HepG2 (cell line): ENCODE results near the gene SUSD2. TPM values are rescaled to one million over a fixed set of nuclear protein-coding genes. Genes with fewer than 3 reads are reported as not detected.

ENCODE experiments used
- ATAC-seq: fragments of 200-7000 bp; cut with Tn5 transposase; 3 replicates; pipeline ENCODE4 v1.9.1; 2020; ENCODE audit warnings: mild to moderate bottlenecking, moderate library complexity
- BruUV-seq: library from RNA; stranded (reverse); fragments of 400-500 nt; replicated peaks from 2 replicates; lab custom pipeline; 2021; lab: Mats Ljungman, UMichigan
- CTCF ChIA-PET: fragments of 300-600 bp; formaldehyde crosslinking; extraction: SDS; loops from one replicate; lab custom pipeline; 2021; ENCODE audit warnings: low total read pairs, inconsistent platforms, low intra/inter-chr PET ratio; lab: Yijun Ruan, JAX
- POLR2A ChIA-PET: fragments of 350-600 bp; sonication (Branson Sonifier 250); formaldehyde crosslinking; loops from one replicate; lab custom pipeline; 2020; ENCODE audit warnings: antibody characterized with exemption, inconsistent platforms; lab: Yijun Ruan, JAX
- DNase-seq: peaks from one replicate; pipeline ENCODE4 v3.0.0-alpha.2; 2015; ENCODE audit warnings: low spot score
- FAIRE-seq: peaks from 3 replicates; lab custom pipeline; 2011; peaks lifted over from hg19 to GRCh38; lab: Jason Lieb, UNC
- H2AFZ ChIP-seq: one replicate; pipeline ENCODE4 v1.6.1; 2011; ENCODE audit warnings: low read length, inconsistent platforms
- H3K27ac ChIP-seq: fragments of 300-600 bp; 3 replicates; pipeline ENCODE4 v1.8.0; 2011; ENCODE audit warnings: mixed run types, mild to moderate bottlenecking, mixed read lengths, low read length, inconsistent platforms; ENCODE audit not compliant: insufficient read depth; ENCODE audit errors: extremely low read length
- H3K27me3 ChIP-seq, 2 experiments: fragments of 200-600 bp in 1 of 2; 2 replicates in 1 of 2; 3 replicates in 1 of 2; pipeline versions ENCODE4 v1.6.0 to v1.8.0; 2011; ENCODE audit warnings: low read length in 2 of 2, mild to moderate bottlenecking in 2 of 2, moderate library complexity in 2 of 2, inconsistent platforms in 1 of 2; ENCODE audit not compliant: insufficient read depth in 2 of 2, control insufficient read depth in 1 of 2
- H3K36me3 ChIP-seq, 2 experiments: fragments of 200-600 bp in 1 of 2; replicated peaks in 1 of 2; 2 replicates in 1 of 2; 3 replicates in 1 of 2; pipeline versions ENCODE4 v1.5.1 to v1.8.0; 2011; ENCODE audit warnings: low read length in 2 of 2, inconsistent platforms in 1 of 2; ENCODE audit not compliant: insufficient read depth in 2 of 2, control insufficient read depth in 1 of 2
- H3K4me1 ChIP-seq: 2 replicates; pipeline ENCODE4 v1.5.1; 2012; ENCODE audit warnings: low read length, inconsistent platforms; ENCODE audit not compliant: insufficient read depth
- H3K4me2 ChIP-seq: 2 replicates; pipeline ENCODE4 v1.6.0; 2011; ENCODE audit warnings: low read depth, low read length, inconsistent platforms
- H3K4me3 ChIP-seq, 3 experiments: fragments of 200-600 bp in 1 of 3; sonication (generic), shearing (Covaris generic) in 1 of 3; replicated peaks in 1 of 3; 2 replicates each; pipeline ENCODE4 v1.5.1; 2011 to 2016; ENCODE audit warnings: low read length in 3 of 3, inconsistent platforms in 2 of 3, low read depth in 2 of 3, mild to moderate bottlenecking in 2 of 3, control low read depth in 1 of 3, mixed read lengths in 1 of 3; ENCODE audit not compliant: insufficient read depth in 1 of 3
- H3K79me2 ChIP-seq: one replicate; pipeline ENCODE4 v1.6.1; 2011; ENCODE audit warnings: low read length, inconsistent platforms; ENCODE audit not compliant: insufficient read depth
- H3K9ac ChIP-seq: 2 replicates; pipeline ENCODE4 v1.6.0; 2011; ENCODE audit warnings: mild to moderate bottlenecking, low read depth, low read length, inconsistent platforms; ENCODE audit not compliant: insufficient read depth
- H3K9me3 ChIP-seq: 2 replicates; pipeline ENCODE4 v1.5.1; 2012; ENCODE audit warnings: mild to moderate bottlenecking, low read length
- H4K20me1 ChIP-seq: 2 replicates; pipeline ENCODE4 v1.6.0; 2011; ENCODE audit warnings: inconsistent platforms, mild to moderate bottlenecking, low read length, moderate library complexity; ENCODE audit not compliant: insufficient read depth
- AGO2 ChIP-seq: fragments of 200-400 bp; formaldehyde crosslinking; optimal IDR thresholded peaks from 2 replicates; pipeline ENCODE3; 2017; ENCODE audit warnings: mild to moderate bottlenecking, low read depth, low read length, moderate library complexity
- FOXA3 ChIP-seq: IDR thresholded peaks from 2 replicates; pipeline ENCODE4 v1.6.1; 2016; ENCODE audit warnings: missing genetic modification reagents, missing compliant biosample characterization
- HNRNPLL ChIP-seq: fragments of 200-400 bp; formaldehyde crosslinking; IDR thresholded peaks from 2 replicates; pipeline ENCODE4 v1.6.1; 2017; ENCODE audit warnings: mild to moderate bottlenecking, low read depth, low read length; ENCODE audit not compliant: poor library complexity, severe bottlenecking
- HNRNPUL1 ChIP-seq: fragments of 200-400 bp; formaldehyde crosslinking; IDR thresholded peaks from 2 replicates; pipeline ENCODE4 v1.6.1; 2017; ENCODE audit warnings: low read depth, mild to moderate bottlenecking, low read length, moderate library complexity
- KLF15 ChIP-seq: sonication (generic); formaldehyde crosslinking; IDR thresholded peaks from 2 replicates; pipeline ENCODE4 v1.8.1; 2023; ENCODE audit warnings: borderline replicate concordance, mild to moderate bottlenecking, inconsistent platforms, missing genetic modification reagents, mixed read lengths
- MXI1 ChIP-seq: IDR thresholded peaks from 3 replicates; pipeline ENCODE4 v1.6.1; 2012; ENCODE audit warnings: low read depth, low read length, inconsistent platforms, borderline replicate concordance
- ZFX ChIP-seq: sonication (generic); formaldehyde crosslinking; IDR thresholded peaks from 2 replicates; pipeline ENCODE4 v1.4.0; 2020; ENCODE audit warnings: mild to moderate bottlenecking, low read depth, missing genetic modification reagents, moderate library complexity
- ZNF33A ChIP-seq: sonication (generic); formaldehyde crosslinking; IDR thresholded peaks from 2 replicates; pipeline ENCODE4 v1.5.1; 2020; ENCODE audit warnings: missing genetic modification reagents, mild to moderate bottlenecking, moderate library complexity, borderline replicate concordance
- ZNF569 ChIP-seq: sonication (generic); formaldehyde crosslinking; IDR thresholded peaks from 2 replicates; pipeline ENCODE4 v1.5.0; 2020; ENCODE audit warnings: mild to moderate bottlenecking, missing genetic modification reagents, moderate library complexity, borderline replicate concordance
- ZNF598 ChIP-seq: sonication (generic); formaldehyde crosslinking; IDR thresholded peaks from 2 replicates; pipeline ENCODE4 v1.5.1; 2020; ENCODE audit warnings: mild to moderate bottlenecking, missing genetic modification reagents, borderline replicate concordance
- ZNF75D ChIP-seq: sonication (generic); formaldehyde crosslinking; IDR thresholded peaks from 2 replicates; pipeline ENCODE4 v1.8.1; 2023; ENCODE audit warnings: missing genetic modification reagents, mild to moderate bottlenecking, borderline replicate concordance
- WGBS: methylation state at CpG from one replicate; pipeline ENCODE4 v1.1.6; 2017; ENCODE audit warnings: low lambda C conversion rate; 5-methylcytosine and 5-hydroxymethylcytosine counted together
- in situ Hi-C: cut with HindIII; loops from 2 replicates; pipeline ENCODE4 v1.10.0; 2017; ENCODE audit warnings: low pct_unique_long_range_greater_than_20kb; ENCODE audit not compliant: extremely low pct_ligation_motif_present
- intact Hi-C: fragments of 100-400 bp; cut with micrococcal nuclease; formaldehyde crosslinking; loops from one replicate; pipeline ENCODE4 v1.10.0; 2022; ENCODE audit not compliant: unreplicated experiment
- polyA plus RNA-seq, 8 experiments: library from polyadenylated mRNA; depleted of rRNA in 3 of 8; stranded (reverse) in 7 of 8; unstranded in 1 of 8; fragments of >200 nt; fragmentation: Illumina TruSeq in 4 of 8; extraction: Trizol in 4 of 8; gene quantifications; 2 replicates each; pipeline versions ENCODE4 v1.2.1 to v1.2.3, GENCODE V29; 2011 to 2016; ENCODE audit warnings: low read depth in 4 of 8, missing spikeins in 1 of 8, mixed read lengths in 1 of 8; ENCODE audit not compliant: insufficient read depth in 1 of 8
- total RNA-seq, 5 experiments: library from RNA; depleted of rRNA; stranded (reverse); fragments of >200 nt; fragmentation: Illumina TruSeq; extraction: Trizol; gene quantifications; 2 replicates each; pipeline ENCODE4 v1.2.3, GENCODE V29; 2016; ENCODE audit warnings: low read depth in 1 of 5
- TF ChIP-seq, protein P1 (sequence below): sonication (generic); formaldehyde crosslinking; conservative IDR thresholded peaks from 2 replicates; pipeline ENCODE4 v1.4.0; 2020; ENCODE audit warnings: missing genetic modification reagents
- TF ChIP-seq, protein P2 (sequence below): sonication (generic); formaldehyde crosslinking; IDR thresholded peaks from 2 replicates; pipeline ENCODE4 v1.4.0; 2020; ENCODE audit warnings: missing genetic modification reagents

SUSD2 gene
- total and polyA plus RNA-seq, 2 of the 13 experiments (the other 11 are each of a cell fraction or from before 2014, with no cell fraction given), result 2.1 to 11.0 TPM

DNA sequence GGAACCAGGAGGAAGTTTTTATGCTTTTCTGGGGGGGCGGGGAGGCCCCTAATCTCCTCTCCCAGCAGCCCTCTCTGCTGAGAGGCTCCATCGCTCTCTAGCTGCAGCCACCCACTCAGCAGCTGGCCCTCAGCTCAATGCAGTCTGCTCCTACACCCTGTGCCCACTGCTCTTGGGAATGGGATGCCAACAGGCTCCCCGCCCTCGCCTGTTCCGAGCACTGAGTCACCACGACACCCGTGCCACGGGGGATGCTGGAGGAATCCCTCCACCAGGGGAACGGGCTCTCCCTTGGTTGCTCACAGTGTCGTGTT is 23.5 kb upstream of the SUSD2 start:
- 100% methylated on average over 9 of the region's 10 CpGs for WGBS
- Histone ChIP-seq H3K4me3 (no peak overlapping the region), H3K9ac (no peak overlapping the region), H3K4me2 (no peak overlapping the region), H3K9me3 (no peaks in the 10 kb centered on the region), H2AFZ (no peak overlapping the region), H3K36me3 (peaks cover 14 to 51% of the 10 kb centered on the region in 2 experiments; a peak in 4 of 5 replicates), H4K20me1 (peaks cover 4% of the 10 kb centered on the region; the same call in 1 of the 2 replicates), H3K27me3 (no peaks in the 10 kb centered on the region), H3K27ac (no peak overlapping the region), H3K4me1 (peaks cover 38% of the 10 kb centered on the region), H3K79me2 (no peaks in the 10 kb centered on the region)
- ChIA-PET POLR2A (interaction anchor here (2.5 to 3.2 kb wide), 2 partner anchors 11 to 24 kb away, joined by 10 to 20 read pairs; partner anchors contain the start of gene SUSD2), CTCF (no interaction called here)
- ATAC-seq (no peak), FAIRE-seq (no peak), DNase-seq (no peak)
- in situ Hi-C loops (no loop called here), intact Hi-C loops (no loop called here)
- no TSS peak for BruUV-seq
- TF ChIP-seq, protein P1, sequence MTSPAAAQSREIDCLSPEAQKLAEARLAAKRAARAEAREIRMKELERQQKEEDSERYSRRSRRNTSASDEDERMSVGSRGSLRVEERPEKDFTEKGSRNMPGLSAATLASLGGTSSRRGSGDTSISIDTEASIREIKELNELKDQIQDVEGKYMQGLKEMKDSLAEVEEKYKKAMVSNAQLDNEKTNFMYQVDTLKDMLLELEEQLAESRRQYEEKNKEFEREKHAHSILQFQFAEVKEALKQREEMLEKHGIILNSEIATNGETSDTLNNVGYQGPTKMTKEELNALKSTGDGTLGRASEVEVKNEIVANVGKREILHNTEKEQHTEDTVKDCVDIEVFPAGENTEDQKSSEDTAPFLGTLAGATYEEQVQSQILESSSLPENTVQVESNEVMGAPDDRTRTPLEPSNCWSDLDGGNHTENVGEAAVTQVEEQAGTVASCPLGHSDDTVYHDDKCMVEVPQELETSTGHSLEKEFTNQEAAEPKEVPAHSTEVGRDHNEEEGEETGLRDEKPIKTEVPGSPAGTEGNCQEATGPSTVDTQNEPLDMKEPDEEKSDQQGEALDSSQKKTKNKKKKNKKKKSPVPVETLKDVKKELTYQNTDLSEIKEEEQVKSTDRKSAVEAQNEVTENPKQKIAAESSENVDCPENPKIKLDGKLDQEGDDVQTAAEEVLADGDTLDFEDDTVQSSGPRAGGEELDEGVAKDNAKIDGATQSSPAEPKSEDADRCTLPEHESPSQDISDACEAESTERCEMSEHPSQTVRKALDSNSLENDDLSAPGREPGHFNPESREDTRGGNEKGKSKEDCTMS (CRISPR knock-in tag), result no peak
- TF ChIP-seq ZNF598 (no peak), AGO2 (peak; percentile 28)

DNA sequence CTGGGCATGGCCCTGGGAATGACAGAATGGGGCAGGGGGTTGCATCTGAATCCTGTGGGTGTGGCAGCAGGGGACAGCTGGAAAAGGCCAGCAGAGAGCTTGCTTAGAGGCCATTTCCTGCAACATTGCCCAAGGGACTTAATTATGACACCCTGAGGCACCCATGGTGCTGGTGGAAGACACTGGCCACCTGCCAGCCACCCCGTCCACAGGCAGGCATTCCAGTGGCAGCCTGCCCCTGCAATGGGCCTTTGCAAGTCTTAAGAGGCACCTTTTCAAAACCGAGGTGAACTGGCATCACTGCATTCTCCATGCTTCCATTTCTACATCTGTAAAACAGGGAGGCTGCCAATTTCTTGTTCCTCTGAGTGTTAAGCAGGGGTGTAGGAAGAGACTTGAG is 21.6 kb upstream of the SUSD2 start:
- TF ChIP-seq, protein P2, sequence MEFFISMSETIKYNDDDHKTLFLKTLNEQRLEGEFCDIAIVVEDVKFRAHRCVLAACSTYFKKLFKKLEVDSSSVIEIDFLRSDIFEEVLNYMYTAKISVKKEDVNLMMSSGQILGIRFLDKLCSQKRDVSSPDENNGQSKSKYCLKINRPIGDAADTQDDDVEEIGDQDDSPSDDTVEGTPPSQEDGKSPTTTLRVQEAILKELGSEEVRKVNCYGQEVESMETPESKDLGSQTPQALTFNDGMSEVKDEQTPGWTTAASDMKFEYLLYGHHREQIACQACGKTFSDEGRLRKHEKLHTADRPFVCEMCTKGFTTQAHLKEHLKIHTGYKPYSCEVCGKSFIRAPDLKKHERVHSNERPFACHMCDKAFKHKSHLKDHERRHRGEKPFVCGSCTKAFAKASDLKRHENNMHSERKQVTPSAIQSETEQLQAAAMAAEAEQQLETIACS, result no peak
- TF ChIP-seq KLF15 (CRISPR knock-in tag) (no peak), HNRNPLL (no peak), ZNF33A (CRISPR knock-in tag) (no peak), FOXA3 (CRISPR knock-in tag) (no peak), ZFX (CRISPR knock-in tag) (no peak), ZNF569 (CRISPR knock-in tag) (no peak), MXI1 (no peak), HNRNPUL1 (no peak), ZNF75D (no peak)
- TF ChIP-seq, all 625 proteins: peak for 0
- H3K27ac ChIP-seq, result no peak overlapping the region
- no peak overlapping the region for H3K4me3 ChIP-seq
- no peak overlapping the region for H3K9ac ChIP-seq
- intact Hi-C loops (no loop called here), in situ Hi-C loops (no loop called here)
- CTCF ChIA-PET, result no interaction called here
- 95% methylated on average over 2 of the region's 2 CpGs for WGBS
- H2AFZ ChIP-seq, result no peak overlapping the region
- ATAC-seq, result no peak
- no peaks in the 10 kb centered on the region for H3K79me2 ChIP-seq
- H4K20me1 ChIP-seq, result peaks cover 4% of the 10 kb centered on the region; the same call in 1 of the 2 replicates
- H3K4me1 ChIP-seq, result peaks cover 22% of the 10 kb centered on the region
- no peaks in the 10 kb centered on the region for H3K27me3 ChIP-seq
- no TSS peak for BruUV-seq
- FAIRE-seq, result no peak
- POLR2A ChIA-PET, result no interaction called here
- no peak overlapping the region for H3K4me2 ChIP-seq
- peaks cover 20 to 62% of the 10 kb centered on the region in 2 experiments; a peak in 4 of 5 replicates for H3K36me3 ChIP-seq
- no peak for DNase-seq
- no peaks in the 10 kb centered on the region for H3K9me3 ChIP-seq
